GM12878 (cell line): Measurements from ENCODE around the gene NSUN7. TPM values are rescaled to one million over a fixed set of nuclear protein-coding genes. Genes with fewer than 3 reads are reported as not detected.

Experiments used
- CBFB ChIP-seq: IDR thresholded peaks from 2 replicates; pipeline ENCODE4 v1.6.1; 2016; ENCODE audit warnings: antibody characterized with exemption, low read depth
- CBX5 ChIP-seq: sonication (generic); IDR thresholded peaks from 2 replicates; pipeline ENCODE4 v1.6.1; 2016; ENCODE audit warnings: low read depth, moderate library complexity, mild to moderate bottlenecking, inconsistent platforms
- EED ChIP-seq: sonication (generic); IDR thresholded peaks from 2 replicates; pipeline ENCODE4 v1.6.1; 2016; ENCODE audit warnings: antibody characterized with exemption, low read depth
- EZH2 ChIP-seq: IDR thresholded peaks from 2 replicates; pipeline ENCODE4 v1.6.1; 2012; ENCODE audit warnings: low read depth, mild to moderate bottlenecking, control low read depth, inconsistent platforms, low read length, borderline replicate concordance; ENCODE audit not compliant: control insufficient read depth
- NR2C1 ChIP-seq: fragments of 450-650 bp; IDR thresholded peaks from 2 replicates; pipeline ENCODE4 v1.6.1; 2017; ENCODE audit warnings: antibody characterized with exemption, mild to moderate bottlenecking, moderate library complexity
- PBX3 ChIP-seq: IDR thresholded peaks from 2 replicates; pipeline ENCODE4 v1.6.1; 2011; ENCODE audit warnings: mild to moderate bottlenecking, low read depth, low read length, moderate library complexity; ENCODE audit not compliant: insufficient replicate concordance
- POLR2A ChIP-seq: IDR thresholded peaks from 2 replicates; pipeline ENCODE4 v1.6.1; 2011; ENCODE audit warnings: low read depth, mild to moderate bottlenecking, low read length
- RCOR1 ChIP-seq: conservative IDR thresholded peaks from 2 replicates; pipeline ENCODE4 v1.6.1; 2012; ENCODE audit warnings: low read depth, low read length, improper control_type of control experiment
- SKIL ChIP-seq: fragments of 450-650 bp; IDR thresholded peaks from 2 replicates; pipeline ENCODE4 v1.6.1; 2017; ENCODE audit warnings: mild to moderate bottlenecking, low read depth, inconsistent platforms; ENCODE audit not compliant: poor library complexity, severe bottlenecking
- SMARCA5 ChIP-seq: fragments of 450-650 bp; IDR thresholded peaks from 2 replicates; pipeline ENCODE4 v1.6.1; 2017; ENCODE audit warnings: mild to moderate bottlenecking
- SUZ12 ChIP-seq: fragments of 200-600 bp; sonication (generic); IDR thresholded peaks from one replicate; pipeline ENCODE4 v1.6.1; 2018; ENCODE audit warnings: antibody characterized with exemption, mild to moderate bottlenecking; ENCODE audit not compliant: unreplicated experiment
- TCF3 ChIP-seq: IDR thresholded peaks from 2 replicates; pipeline ENCODE4 v1.6.1; 2012; ENCODE audit warnings: low read depth, mild to moderate bottlenecking, low read length, borderline replicate concordance; ENCODE audit not compliant: insufficient read depth
- TCF7 ChIP-seq: IDR thresholded peaks from 2 replicates; pipeline ENCODE4 v1.6.1; 2014; ENCODE audit warnings: antibody characterized with exemption, borderline replicate concordance
- ZNF207 ChIP-seq: fragments of 450-650 bp; IDR thresholded peaks from 2 replicates; pipeline ENCODE4 v1.6.1; 2014; ENCODE audit warnings: antibody characterized with exemption, mild to moderate bottlenecking, borderline replicate concordance
- ZNF274 ChIP-seq: IDR thresholded peaks from one replicate; pipeline ENCODE4 v1.8.0; 2011; ENCODE audit not compliant: insufficient read length, insufficient read depth
- polyA plus RNA-seq, 11 experiments: library from polyadenylated mRNA; depleted of rRNA in 4 of 11; unstranded in 6 of 11; stranded (reverse) in 5 of 11; fragments of >200 nt; fragmentation: Nextera tagmentation in 4 of 11; fragmentation: Illumina TruSeq in 1 of 11; extraction: Ambion mirVana in 4 of 11; extraction: Trizol in 1 of 11; gene quantifications; 1 replicate in 1 of 11; 2 replicates in 10 of 11; pipeline versions ENCODE4 v1.2.1 to v1.2.3, GENCODE V29; 2011 to 2016; ENCODE audit warnings: inconsistent platforms in 2 of 11, missing spikeins in 2 of 11, low read depth in 1 of 11
- total RNA-seq, 4 experiments: library from RNA; depleted of rRNA in 3 of 4; stranded (reverse); fragments of >200 nt in 3 of 4; fragmentation: Illumina TruSeq in 1 of 4; extraction: Trizol in 1 of 4; gene quantifications; 2 replicates each; pipeline versions ENCODE4 v1.2.1 to v1.2.3, GENCODE V29; 2013 to 2021
- TF ChIP-seq, protein P1 (sequence below): IDR thresholded peaks from 2 replicates; pipeline ENCODE4 v1.6.1; 2011; ENCODE audit warnings: low read depth, mild to moderate bottlenecking, low read length, moderate library complexity, borderline replicate concordance; ENCODE audit errors: extremely low read depth
- TF ChIP-seq, protein P2 (sequence below): IDR thresholded peaks from 2 replicates; pipeline ENCODE4 v1.6.1; 2011; ENCODE audit warnings: borderline replicate concordance, low read depth, mild to moderate bottlenecking, moderate library complexity, low read length; ENCODE audit not compliant: insufficient read depth, poor library complexity, severe bottlenecking
- TF ChIP-seq, protein P3 (sequence below): IDR thresholded peaks from 2 replicates; pipeline ENCODE4 v1.6.1; 2012; ENCODE audit warnings: low read length, inconsistent platforms
- TF ChIP-seq, protein P4 (sequence below): fragments of 450-650 bp; IDR thresholded peaks from 2 replicates; pipeline ENCODE4 v1.6.1; 2016; ENCODE audit warnings: mild to moderate bottlenecking
- TF ChIP-seq, protein P5 (sequence below): fragments of 450-650 bp; IDR thresholded peaks from 2 replicates; pipeline ENCODE4 v1.6.1; 2017; ENCODE audit warnings: low read depth, mild to moderate bottlenecking, moderate library complexity

NSUN7 gene
- total and polyA plus RNA-seq, 10 of the 15 experiments (the other 5 are each of a cell fraction or from before 2014, with no cell fraction given) = 0.02 to 0.21 (median 0.15) TPM; not detected in 3

DNA sequence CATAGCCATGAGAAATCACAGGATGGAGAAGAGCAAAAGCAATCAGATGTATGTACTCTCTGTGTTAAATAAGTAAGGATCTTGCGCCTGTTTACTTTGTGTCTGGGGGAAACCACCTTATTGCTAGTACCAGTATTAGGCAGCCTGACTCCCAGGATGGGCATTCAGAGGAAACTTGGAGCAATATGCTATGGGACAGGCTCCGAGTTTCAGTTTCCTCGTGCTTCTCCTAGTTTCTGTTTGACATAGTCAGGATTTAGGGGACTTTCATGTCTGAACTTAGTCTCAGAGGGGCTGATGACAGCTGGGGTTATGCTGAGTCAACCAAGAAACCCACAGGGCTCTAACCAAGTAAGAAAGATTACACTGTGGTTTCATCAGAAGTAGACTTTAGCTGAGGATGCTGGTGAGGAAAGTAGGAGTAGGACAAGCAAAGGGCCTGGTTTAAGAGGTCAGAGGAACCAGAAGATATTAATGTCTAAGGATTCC, 13.5 kb downstream of the NSUN7 start (continued):
- no peak for TF ChIP-seq NR2C1
- TF ChIP-seq TCF3 = peak; percentile 84; the same call in 1 of the 2 replicates
- 0 out of 2 replicates have a peak, but pooled peaks have one; percentile 22 for TF ChIP-seq TCF7
- TF ChIP-seq CBFB = 0 out of 2 replicates have a peak, but pooled peaks have one; percentile 66
- TF ChIP-seq, protein P1, sequence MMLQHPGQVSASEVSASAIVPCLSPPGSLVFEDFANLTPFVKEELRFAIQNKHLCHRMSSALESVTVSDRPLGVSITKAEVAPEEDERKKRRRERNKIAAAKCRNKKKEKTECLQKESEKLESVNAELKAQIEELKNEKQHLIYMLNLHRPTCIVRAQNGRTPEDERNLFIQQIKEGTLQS = no peak
- TF ChIP-seq RCOR1 = no peak
- TF ChIP-seq EED = peak; percentile 100
- TF ChIP-seq, protein P2, sequence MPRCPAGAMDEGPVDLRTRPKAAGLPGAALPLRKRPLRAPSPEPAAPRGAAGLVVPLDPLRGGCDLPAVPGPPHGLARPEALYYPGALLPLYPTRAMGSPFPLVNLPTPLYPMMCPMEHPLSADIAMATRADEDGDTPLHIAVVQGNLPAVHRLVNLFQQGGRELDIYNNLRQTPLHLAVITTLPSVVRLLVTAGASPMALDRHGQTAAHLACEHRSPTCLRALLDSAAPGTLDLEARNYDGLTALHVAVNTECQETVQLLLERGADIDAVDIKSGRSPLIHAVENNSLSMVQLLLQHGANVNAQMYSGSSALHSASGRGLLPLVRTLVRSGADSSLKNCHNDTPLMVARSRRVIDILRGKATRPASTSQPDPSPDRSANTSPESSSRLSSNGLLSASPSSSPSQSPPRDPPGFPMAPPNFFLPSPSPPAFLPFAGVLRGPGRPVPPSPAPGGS = peak; percentile 14
- peak; percentile 97; the same call in 1 of the 2 replicates for TF ChIP-seq EZH2
- TF ChIP-seq PBX3 = no peak
- TF ChIP-seq ZNF207 = no peak
- TF ChIP-seq SMARCA5 = no peak; the same call in 1 of the 2 replicates
- no peak for TF ChIP-seq SUZ12
- TF ChIP-seq CBX5 = 0 out of 2 replicates have a peak, but pooled peaks have one; percentile 63
- TF ChIP-seq, protein P3, sequence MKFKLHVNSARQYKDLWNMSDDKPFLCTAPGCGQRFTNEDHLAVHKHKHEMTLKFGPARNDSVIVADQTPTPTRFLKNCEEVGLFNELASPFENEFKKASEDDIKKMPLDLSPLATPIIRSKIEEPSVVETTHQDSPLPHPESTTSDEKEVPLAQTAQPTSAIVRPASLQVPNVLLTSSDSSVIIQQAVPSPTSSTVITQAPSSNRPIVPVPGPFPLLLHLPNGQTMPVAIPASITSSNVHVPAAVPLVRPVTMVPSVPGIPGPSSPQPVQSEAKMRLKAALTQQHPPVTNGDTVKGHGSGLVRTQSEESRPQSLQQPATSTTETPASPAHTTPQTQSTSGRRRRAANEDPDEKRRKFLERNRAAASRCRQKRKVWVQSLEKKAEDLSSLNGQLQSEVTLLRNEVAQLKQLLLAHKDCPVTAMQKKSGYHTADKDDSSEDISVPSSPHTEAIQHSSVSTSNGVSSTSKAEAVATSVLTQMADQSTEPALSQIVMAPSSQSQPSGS = peak; percentile 81; the same call in 1 of the 2 replicates
- no peak for TF ChIP-seq POLR2A
- TF ChIP-seq, protein P4, sequence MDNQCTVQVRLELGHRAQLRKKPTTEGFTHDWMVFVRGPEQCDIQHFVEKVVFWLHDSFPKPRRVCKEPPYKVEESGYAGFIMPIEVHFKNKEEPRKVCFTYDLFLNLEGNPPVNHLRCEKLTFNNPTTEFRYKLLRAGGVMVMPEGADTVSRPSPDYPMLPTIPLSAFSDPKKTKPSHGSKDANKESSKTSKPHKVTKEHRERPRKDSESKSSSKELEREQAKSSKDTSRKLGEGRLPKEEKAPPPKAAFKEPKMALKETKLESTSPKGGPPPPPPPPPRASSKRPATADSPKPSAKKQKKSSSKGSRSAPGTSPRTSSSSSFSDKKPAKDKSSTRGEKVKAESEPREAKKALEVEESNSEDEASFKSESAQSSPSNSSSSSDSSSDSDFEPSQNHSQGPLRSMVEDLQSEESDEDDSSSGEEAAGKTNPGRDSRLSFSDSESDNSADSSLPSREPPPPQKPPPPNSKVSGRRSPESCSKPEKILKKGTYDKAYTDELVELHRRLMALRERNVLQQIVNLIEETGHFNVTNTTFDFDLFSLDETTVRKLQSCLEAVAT = 0 out of 2 replicates have a peak, but pooled peaks have one; percentile 46
- TF ChIP-seq, protein P5, sequence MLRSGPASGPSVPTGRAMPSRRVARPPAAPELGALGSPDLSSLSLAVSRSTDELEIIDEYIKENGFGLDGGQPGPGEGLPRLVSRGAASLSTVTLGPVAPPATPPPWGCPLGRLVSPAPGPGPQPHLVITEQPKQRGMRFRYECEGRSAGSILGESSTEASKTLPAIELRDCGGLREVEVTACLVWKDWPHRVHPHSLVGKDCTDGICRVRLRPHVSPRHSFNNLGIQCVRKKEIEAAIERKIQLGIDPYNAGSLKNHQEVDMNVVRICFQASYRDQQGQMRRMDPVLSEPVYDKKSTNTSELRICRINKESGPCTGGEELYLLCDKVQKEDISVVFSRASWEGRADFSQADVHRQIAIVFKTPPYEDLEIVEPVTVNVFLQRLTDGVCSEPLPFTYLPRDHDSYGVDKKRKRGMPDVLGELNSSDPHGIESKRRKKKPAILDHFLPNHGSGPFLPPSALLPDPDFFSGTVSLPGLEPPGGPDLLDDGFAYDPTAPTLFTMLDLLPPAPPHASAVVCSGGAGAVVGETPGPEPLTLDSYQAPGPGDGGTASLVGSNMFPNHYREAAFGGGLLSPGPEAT = peak; percentile 96
- no peak for TF ChIP-seq ZNF274
- TF ChIP-seq SKIL = peak; percentile 87
